DND-41 (cell line): Measurements from ENCODE around the gene RAB3B.
A peak's percentile ranks its signal among the peaks of the same experiment; 100 is the strongest.

Source experiments
- ATAC-seq: fragments of 200-7000 bp; cut with Tn5 transposase; 3 replicates; pipeline ENCODE4 v1.9.1; 2021; ENCODE audit warnings: low read depth; ENCODE audit not compliant: insufficient read depth
- DNase-seq: peaks from one replicate; pipeline ENCODE4 v3.0.0-alpha.2; 2020
- H2AFZ ChIP-seq: 2 replicates; pipeline ENCODE4 v1.6.0; 2012; ENCODE audit warnings: low read depth, low read length
- H3K27ac ChIP-seq: 2 replicates; pipeline ENCODE4 v1.5.1; 2012; ENCODE audit warnings: low read length, inconsistent platforms
- H3K27me3 ChIP-seq: fragments of 200-600 bp; sonication (generic); 2 replicates; pipeline ENCODE4 v1.6.0; 2012; ENCODE audit warnings: low read length, mild to moderate bottlenecking, inconsistent platforms; ENCODE audit not compliant: insufficient read depth, poor library complexity
- H3K36me3 ChIP-seq: 2 replicates; pipeline ENCODE4 v1.5.1; 2012; ENCODE audit warnings: low read length, inconsistent platforms; ENCODE audit not compliant: insufficient read depth
- H3K4me1 ChIP-seq: 2 replicates; pipeline ENCODE4 v1.5.1; 2012; ENCODE audit warnings: mild to moderate bottlenecking, low read length; ENCODE audit not compliant: insufficient read depth
- H3K4me2 ChIP-seq: 2 replicates; pipeline ENCODE4 v1.6.0; 2012; ENCODE audit warnings: mild to moderate bottlenecking, moderate library complexity, low read length, inconsistent platforms; ENCODE audit not compliant: insufficient read depth
- H3K4me3 ChIP-seq, 2 experiments: fragments of 200-600 bp in 1 of 2; shearing (Covaris generic) in 1 of 2; 2 replicates each; pipeline ENCODE4 v1.5.1; 2012 to 2016; ENCODE audit warnings: inconsistent platforms in 2 of 2, low read length in 2 of 2, mild to moderate bottlenecking in 2 of 2, low read depth in 1 of 2, moderate library complexity in 1 of 2
- H3K79me2 ChIP-seq: 2 replicates; pipeline ENCODE4 v1.6.0; 2012; ENCODE audit warnings: low read length, inconsistent platforms; ENCODE audit not compliant: insufficient read depth
- H3K9ac ChIP-seq: 2 replicates; pipeline ENCODE4 v1.6.0; 2012; ENCODE audit warnings: low read depth, mild to moderate bottlenecking, inconsistent platforms, low read length, moderate library complexity
- H3K9me3 ChIP-seq: 2 replicates; pipeline ENCODE4 v1.5.1; 2012; ENCODE audit warnings: low read length, moderate library complexity, mild to moderate bottlenecking, inconsistent platforms; ENCODE audit not compliant: insufficient read depth, severe bottlenecking
- H4K20me1 ChIP-seq: 2 replicates; pipeline ENCODE4 v1.6.0; 2012; ENCODE audit warnings: low read length; ENCODE audit not compliant: insufficient read depth
- CTCF ChIP-seq: IDR thresholded peaks from 2 replicates; pipeline ENCODE4 v1.5.1; 2012; ENCODE audit warnings: borderline replicate concordance, low read length, moderate library complexity, mild to moderate bottlenecking; ENCODE audit not compliant: poor library complexity, severe bottlenecking; ENCODE audit errors: extremely low read depth
- EZH2 ChIP-seq: IDR thresholded peaks from 3 replicates; pipeline ENCODE4 v1.6.1; 2012; ENCODE audit warnings: borderline replicate concordance, low read depth, mild to moderate bottlenecking, moderate library complexity, low read length, inconsistent platforms; ENCODE audit not compliant: severe bottlenecking

The RAB3B gene

GRCh38 chr1:51942281-51942680 is 48.2 kb downstream of the RAB3B start:
- Histone ChIP-seq H3K4me1 (no peaks in the 10 kb centered on the region), H3K79me2 (no peaks in the 10 kb centered on the region), H3K27ac (no peak overlapping the region), H3K27me3 (no peaks in the 10 kb centered on the region), H3K36me3 (no peaks in the 10 kb centered on the region), H4K20me1 (no peaks in the 10 kb centered on the region), H3K9ac (no peak overlapping the region), H3K4me3 (no peak overlapping the region), H3K9me3 (peaks cover 6% of the 10 kb centered on the region), H2AFZ (no peak overlapping the region), H3K4me2 (no peak overlapping the region)
- no peak for TF ChIP-seq CTCF
- TF ChIP-seq EZH2 = no peak
- no peak for ATAC-seq
- DNase-seq = no peak

- ATAC-seq (no peak), DNase-seq (no peak)
- Histone ChIP-seq H3K4me3 (no peak overlapping the region), H3K27me3 (no peaks in the 10 kb centered on the region), H3K4me2 (no peak overlapping the region), H3K9ac (no peak overlapping the region), H3K9me3 (peaks cover 6% of the 10 kb centered on the region), H4K20me1 (no peaks in the 10 kb centered on the region), H3K36me3 (no peaks in the 10 kb centered on the region), H3K4me1 (no peaks in the 10 kb centered on the region), H2AFZ (no peak overlapping the region), H3K27ac (no peak overlapping the region), H3K79me2 (no peaks in the 10 kb centered on the region)
- no peak for TF ChIP-seq CTCF
- no peak for TF ChIP-seq EZH2
Measured at GRCh38 chr1:51941528-51941927, 49.0 kb downstream of the RAB3B start.

DNA sequence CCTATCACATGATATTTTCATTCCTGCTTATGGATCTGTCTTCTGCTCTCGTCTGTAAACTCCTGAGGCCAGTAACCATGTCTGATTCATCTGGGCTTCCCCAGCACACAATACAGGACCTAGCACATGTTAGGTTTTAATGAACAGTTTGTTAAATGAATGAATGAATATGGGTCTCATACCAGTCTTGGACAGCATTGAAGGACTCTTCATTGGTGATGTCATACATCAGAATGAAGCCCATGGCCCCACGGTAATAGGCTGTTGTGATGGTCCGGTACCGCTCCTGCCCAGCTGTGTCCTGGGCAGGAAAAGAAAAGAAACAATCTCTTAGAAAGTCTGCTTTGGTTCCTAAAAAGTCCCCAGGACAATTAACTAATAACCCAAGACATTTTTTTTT is 53.4 kb downstream of the RAB3B start:
- Histone ChIP-seq H3K36me3 (no peaks in the 10 kb centered on the region), H2AFZ (no peak overlapping the region), H4K20me1 (no peaks in the 10 kb centered on the region), H3K4me2 (no peak overlapping the region), H3K9ac (no peak overlapping the region), H3K4me3 (no peak overlapping the region), H3K27me3 (no peaks in the 10 kb centered on the region), H3K27ac (no peak overlapping the region), H3K4me1 (no peaks in the 10 kb centered on the region), H3K9me3 (peaks cover 6% of the 10 kb centered on the region), H3K79me2 (no peaks in the 10 kb centered on the region)
- no peak for DNase-seq
- ATAC-seq = no peak
- TF ChIP-seq EZH2 (no peak), CTCF (no peak)

DNA sequence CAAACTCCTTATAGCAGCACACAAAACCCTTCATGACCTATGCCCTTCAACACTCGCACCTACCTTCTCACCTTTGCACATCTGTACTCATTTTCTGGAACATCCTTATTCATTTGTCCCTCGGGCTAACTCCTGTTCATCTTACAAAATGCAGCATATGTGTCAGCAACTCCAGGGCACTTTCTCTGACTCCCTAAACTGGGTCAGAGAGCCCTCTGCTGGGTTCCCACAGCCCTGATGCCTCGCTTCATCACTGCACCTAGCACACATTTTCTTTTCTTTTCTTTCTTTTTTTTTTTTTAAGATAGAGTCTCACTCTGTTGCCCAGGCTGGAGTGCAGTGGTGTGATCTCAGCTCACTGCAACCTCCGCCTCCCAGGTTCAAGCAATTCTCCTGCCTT is 54.0 kb downstream of the RAB3B start:
- no peaks in the 10 kb centered on the region for H3K4me1 ChIP-seq
- H4K20me1 ChIP-seq = no peaks in the 10 kb centered on the region
- DNase-seq (no peak), ATAC-seq (no peak)
- H3K27ac ChIP-seq = no peak overlapping the region
- H3K4me2 ChIP-seq = no peak overlapping the region
- peak; percentile 22 for TF ChIP-seq CTCF
- TF ChIP-seq EZH2 = no peak
- H2AFZ ChIP-seq = no peak overlapping the region
- no peaks in the 10 kb centered on the region for H3K36me3 ChIP-seq
- H3K9me3 ChIP-seq = peaks cover 5% of the 10 kb centered on the region
- no peak overlapping the region for H3K9ac ChIP-seq
- H3K4me3 ChIP-seq = no peak overlapping the region
- H3K79me2 ChIP-seq = no peaks in the 10 kb centered on the region
- H3K27me3 ChIP-seq = no peaks in the 10 kb centered on the region
